ENCODE data around the gene NIPAL4. TPM values are rescaled to one million over a fixed set of nuclear protein-coding genes. Genes with fewer than 3 reads are reported as not detected.

The NIPAL4 gene
- total RNA-seq, 1 donor from 2014 or later, result not detected

DNA sequence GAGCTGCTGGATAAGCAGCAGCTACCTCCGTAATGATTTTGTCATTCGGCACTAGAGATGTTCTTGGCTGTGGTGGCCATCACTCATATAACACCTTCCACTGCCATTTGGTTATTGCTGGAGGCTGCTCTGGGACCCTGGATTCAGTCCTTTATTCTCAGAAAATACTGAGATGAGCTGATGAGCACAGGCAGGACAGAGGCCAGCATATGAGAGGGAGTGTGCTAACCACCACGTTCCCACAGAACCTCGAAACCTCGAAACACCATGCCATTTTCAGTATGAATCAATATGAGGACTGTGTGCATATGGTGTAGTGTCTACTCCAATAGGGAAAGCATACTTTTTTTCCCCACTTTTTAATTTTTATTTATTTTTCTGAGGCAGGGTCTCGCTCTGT is 59.0 kb downstream of the NIPAL4 start:
- H3K4me3 ChIP-seq, result no peak overlapping the region
- TF ChIP-seq, protein P1, sequence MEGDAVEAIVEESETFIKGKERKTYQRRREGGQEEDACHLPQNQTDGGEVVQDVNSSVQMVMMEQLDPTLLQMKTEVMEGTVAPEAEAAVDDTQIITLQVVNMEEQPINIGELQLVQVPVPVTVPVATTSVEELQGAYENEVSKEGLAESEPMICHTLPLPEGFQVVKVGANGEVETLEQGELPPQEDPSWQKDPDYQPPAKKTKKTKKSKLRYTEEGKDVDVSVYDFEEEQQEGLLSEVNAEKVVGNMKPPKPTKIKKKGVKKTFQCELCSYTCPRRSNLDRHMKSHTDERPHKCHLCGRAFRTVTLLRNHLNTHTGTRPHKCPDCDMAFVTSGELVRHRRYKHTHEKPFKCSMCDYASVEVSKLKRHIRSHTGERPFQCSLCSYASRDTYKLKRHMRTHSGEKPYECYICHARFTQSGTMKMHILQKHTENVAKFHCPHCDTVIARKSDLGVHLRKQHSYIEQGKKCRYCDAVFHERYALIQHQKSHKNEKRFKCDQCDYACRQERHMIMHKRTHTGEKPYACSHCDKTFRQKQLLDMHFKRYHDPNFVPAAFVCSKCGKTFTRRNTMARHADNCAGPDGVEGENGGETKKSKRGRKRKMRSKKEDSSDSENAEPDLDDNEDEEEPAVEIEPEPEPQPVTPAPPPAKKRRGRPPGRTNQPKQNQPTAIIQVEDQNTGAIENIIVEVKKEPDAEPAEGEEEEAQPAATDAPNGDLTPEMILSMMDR (IDR thresholded peaks at IDR 0.05), result no peak
- no peak for DNase-seq (ENCODE audit: low spot score in 2 of 2)
- H3K27ac ChIP-seq, result no peak overlapping the region
- H3K9me3 ChIP-seq, result no peaks in the 10 kb centered on the region
- intact Hi-C loops (cut with DNase I), result no loop called here
- peaks cover 3 to 12% of the 10 kb centered on the region in 2 donors for H3K36me3 ChIP-seq
- peaks cover 10 to 12% of the 10 kb centered on the region in 2 donors for H3K4me1 ChIP-seq
- no peaks in the 10 kb centered on the region for H3K27me3 ChIP-seq

DNA sequence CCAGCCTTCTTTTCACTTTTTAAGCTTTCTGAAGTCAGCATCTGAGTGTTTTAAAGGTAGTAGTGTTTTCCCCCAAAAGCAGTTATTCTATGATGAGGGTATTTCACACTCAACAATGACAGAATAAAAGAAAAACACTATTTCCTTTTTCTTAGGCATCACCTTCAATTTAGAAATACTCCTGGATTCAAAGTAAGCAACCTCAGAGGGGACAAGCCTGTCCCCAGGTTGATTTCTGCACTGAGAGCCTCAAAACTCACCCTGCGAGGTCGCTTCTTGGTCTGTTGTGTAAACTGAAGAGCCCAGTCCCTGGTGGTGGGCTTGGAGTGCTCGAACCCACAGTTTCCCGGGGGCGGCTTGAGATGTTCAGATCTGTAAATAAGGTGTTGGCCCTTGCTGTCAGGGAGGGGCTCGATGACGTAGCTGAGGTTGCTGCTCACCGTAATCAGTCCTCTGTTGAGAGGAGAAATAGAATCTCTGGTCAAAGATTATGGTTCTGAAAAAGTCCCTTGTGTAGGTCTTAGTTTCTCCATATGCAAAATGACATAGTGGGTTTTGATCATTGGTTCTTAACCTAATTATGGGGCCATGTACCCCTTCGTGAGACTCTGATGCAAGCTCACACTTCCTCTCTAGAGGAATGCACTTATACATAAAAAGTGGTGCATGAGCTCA is 59.7 kb downstream of the NIPAL4 start:
- no peak overlapping the region for H3K27ac ChIP-seq
- H3K4me1 ChIP-seq, result peaks cover 10 to 12% of the 10 kb centered on the region in 2 donors
- intact Hi-C loops (cut with DNase I), result no loop called here
- TF ChIP-seq, protein P1 (IDR thresholded peaks at IDR 0.05), result no peak
- DNase-seq (ENCODE audit: low spot score in 2 of 2), result no peak
- H3K36me3 ChIP-seq, result peaks cover 3 to 12% of the 10 kb centered on the region in 2 donors
- H3K27me3 ChIP-seq, result no peaks in the 10 kb centered on the region
- no peaks in the 10 kb centered on the region for H3K9me3 ChIP-seq
- H3K4me3 ChIP-seq, result no peak overlapping the region

DNA sequence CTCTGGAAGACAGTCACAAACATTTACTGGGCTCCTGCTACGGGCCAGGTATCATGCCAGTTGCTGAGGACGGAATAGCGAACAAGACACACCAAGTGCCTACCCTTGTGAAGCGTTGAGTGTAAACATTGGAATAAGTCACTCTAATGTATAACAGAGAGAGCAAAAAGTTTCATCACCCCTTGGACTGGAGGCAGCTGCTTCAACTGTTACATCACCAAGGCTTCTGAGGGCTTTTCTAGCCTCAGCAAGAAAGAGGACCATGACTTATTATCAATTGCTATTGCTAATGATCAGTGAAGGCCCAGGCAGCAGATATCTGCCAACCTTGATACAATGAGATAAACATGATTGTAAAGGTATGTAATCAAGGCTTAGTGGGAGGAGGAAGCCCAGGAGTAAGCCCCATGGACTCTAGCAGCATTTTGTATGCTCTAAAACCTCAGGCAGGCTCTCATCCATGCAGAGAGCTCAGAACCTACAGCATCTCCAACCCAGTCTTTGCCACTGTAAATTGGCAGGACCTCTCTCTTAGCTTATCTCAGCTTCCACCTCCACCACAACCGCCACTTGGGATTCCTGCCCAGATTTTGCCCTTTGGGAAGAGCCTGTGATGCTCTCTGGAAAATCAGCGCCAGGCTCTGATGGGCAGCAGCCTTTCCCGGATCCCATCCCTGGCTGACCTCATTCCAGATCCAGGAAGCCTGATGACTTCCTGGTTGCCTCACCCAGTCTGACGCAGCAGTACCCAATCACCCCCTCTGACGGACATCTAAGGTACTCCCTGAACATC is 61.1 kb downstream of the NIPAL4 start:
- no peaks in the 10 kb centered on the region for H3K9me3 ChIP-seq
- peak in 1 of 2 donors; percentile 74 for DNase-seq (ENCODE audit: low spot score in 2 of 2)
- no peaks in the 10 kb centered on the region for H3K27me3 ChIP-seq
- TF ChIP-seq, protein P1 (IDR thresholded peaks at IDR 0.05), result no peak
- H3K27ac ChIP-seq, result peak overlapping the region in 1 of 2 donors; percentile 8
- H3K36me3 ChIP-seq, result peaks cover 3 to 12% of the 10 kb centered on the region in 2 donors
- intact Hi-C loops (cut with DNase I), result no loop called here
- no peak overlapping the region for H3K4me3 ChIP-seq
- peaks cover 7 to 8% of the 10 kb centered on the region in 2 donors for H3K4me1 ChIP-seq

DNA sequence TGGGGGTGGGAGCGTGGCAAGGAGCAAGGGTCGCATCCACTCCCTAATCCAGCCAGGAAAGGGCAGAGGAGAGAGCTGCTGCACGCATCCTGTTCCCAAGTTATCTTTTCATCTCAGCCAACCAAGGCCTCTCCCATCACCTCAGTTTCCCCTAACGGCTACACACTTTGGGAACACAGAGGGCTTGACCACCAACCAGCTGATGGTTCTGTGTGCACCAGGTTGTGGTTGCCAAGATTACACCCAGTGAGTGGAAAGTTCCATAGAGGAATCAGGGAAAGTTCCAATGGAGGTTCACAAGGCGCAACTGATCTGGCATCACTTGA is 61.7 kb downstream of the NIPAL4 start:
- Histone ChIP-seq H3K9me3 (no peaks in the 10 kb centered on the region), H3K4me1 (peaks cover 2 to 3% of the 10 kb centered on the region in 2 donors), H3K27ac (peak overlapping the region in 1 of 2 donors; percentile 8), H3K27me3 (no peaks in the 10 kb centered on the region), H3K36me3 (peaks cover 3 to 12% of the 10 kb centered on the region in 2 donors), H3K4me3 (no peak overlapping the region)
- TF ChIP-seq, protein P1 (IDR thresholded peaks at IDR 0.05), result no peak
- DNase-seq (ENCODE audit: low spot score in 2 of 2), result no peak
- intact Hi-C loops (cut with DNase I), result no loop called here

DNA sequence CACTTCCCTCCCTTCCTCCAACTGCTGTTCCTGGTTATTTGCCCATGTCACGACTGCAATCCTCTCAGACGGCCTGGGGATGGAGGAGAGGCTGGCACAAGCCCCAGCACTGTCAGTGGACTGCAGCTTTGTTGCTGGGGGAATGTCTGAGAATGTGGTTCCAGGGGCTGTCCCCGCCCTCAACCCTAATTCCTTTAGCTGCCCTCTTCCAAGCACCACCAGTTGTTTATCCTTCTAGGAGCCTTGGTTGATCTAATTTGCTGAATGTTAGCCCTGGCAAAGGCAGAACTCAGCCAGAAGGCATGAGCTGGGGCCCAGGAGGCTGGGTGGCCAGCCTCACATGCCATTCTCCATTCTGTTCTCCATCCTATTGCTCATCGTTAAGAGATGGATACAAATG is 64.0 kb downstream of the NIPAL4 start:
- peak overlapping the region in 1 of 2 donors; percentile 59 for H3K27ac ChIP-seq
- no peaks in the 10 kb centered on the region for H3K4me1 ChIP-seq
- no peaks in the 10 kb centered on the region for H3K27me3 ChIP-seq
- peaks cover 3 to 8% of the 10 kb centered on the region in 2 donors for H3K36me3 ChIP-seq
- TF ChIP-seq, protein P1 (IDR thresholded peaks at IDR 0.05), result no peak
- no peak overlapping the region for H3K4me3 ChIP-seq
- intact Hi-C loops (cut with DNase I), result no loop called here
- DNase-seq (ENCODE audit: low spot score in 2 of 2), result no peak
- H3K9me3 ChIP-seq, result no peaks in the 10 kb centered on the region

Other genes starting within 250 kb of the NIPAL4 start
- 78.1 TPM for gene CYFIP2, start 194.1 kb upstream of the NIPAL4 start, total RNA-seq
- 11.7 TPM for gene ADAM19, start 115.6 kb downstream of the NIPAL4 start, total RNA-seq
- gene SOX30, start 192.2 kb downstream of the NIPAL4 start, total RNA-seq, result not detected
- gene C5orf52, start 211.3 kb downstream of the NIPAL4 start, total RNA-seq, result not detected